IPS-18c (cell line): ENCODE results near the gene GM2A.
"Not testable (repeated sequence)": the region's sequence is repeated elsewhere in the genome, so short reads cannot be mapped to it uniquely, and the experiment has no call there.

Experiments
- H3K4me3 ChIP-seq: 2 replicates; pipeline ENCODE4 v1.7.0; 2013; ENCODE audit warnings: low read depth, mild to moderate bottlenecking, low read length, moderate library complexity; ENCODE audit not compliant: insufficient read depth
- H3K9me3 ChIP-seq: one replicate; pipeline ENCODE4 v1.6.1; 2013; ENCODE audit warnings: mild to moderate bottlenecking, low read length, moderate library complexity; ENCODE audit not compliant: control insufficient read depth, insufficient read depth

GM2A gene

GRCh38 chr5:151223447-151224264, 29.3 kb upstream of the GM2A start, which contains the start of gene CCDC69:
TSS of gene CCDC69 (minus strand) at chr5:151224092. CDS start at chr5:151223970, 122 bp downstream.
- H3K4me3 ChIP-seq = peak within 1 kb of the TSS; percentile 82
- no peaks in the 10 kb centered on the region for H3K9me3 ChIP-seq

GRCh38 chr5:151224372-151224771, 28.6 kb upstream of the GM2A start:
- Histone ChIP-seq H3K9me3 (no peaks in the 10 kb centered on the region), H3K4me3 (no peak overlapping the region)

GRCh38 chr5:151225071-151225470, 27.9 kb upstream of the GM2A start:
- no peak overlapping the region for H3K4me3 ChIP-seq
- no peaks in the 10 kb centered on the region for H3K9me3 ChIP-seq

- H3K4me3 ChIP-seq = no peak overlapping the region
- H3K9me3 ChIP-seq = no peaks in the 10 kb centered on the region
These were observed 27.5 kb upstream of the GM2A start for GRCh38 chr5:151225475-151225874.

- no peak overlapping the region for H3K4me3 ChIP-seq
- no peaks in the 10 kb centered on the region for H3K9me3 ChIP-seq
These were observed 25.0 kb upstream of the GM2A start for GRCh38 chr5:151227918-151228447.

- no peak overlapping the region for H3K4me3 ChIP-seq
- no peaks in the 10 kb centered on the region for H3K9me3 ChIP-seq
These were observed 24.0 kb upstream of the GM2A start for GRCh38 chr5:151228986-151229385.

GRCh38 chr5:151230048-151230680, 22.8 kb upstream of the GM2A start:
- Histone ChIP-seq H3K9me3 (no peaks in the 10 kb centered on the region), H3K4me3 (no peak overlapping the region)

- Histone ChIP-seq H3K4me3 (no peak overlapping the region), H3K9me3 (no peaks in the 10 kb centered on the region)
These were observed 21.6 kb upstream of the GM2A start for GRCh38 chr5:151231359-151231758.

GRCh38 chr5:151233616-151234085, 19.3 kb upstream of the GM2A start:
- Histone ChIP-seq H3K4me3 (no peak overlapping the region), H3K9me3 (no peaks in the 10 kb centered on the region)

- H3K9me3 ChIP-seq = no peaks in the 10 kb centered on the region
- no peak overlapping the region for H3K4me3 ChIP-seq
These were observed 18.3 kb upstream of the GM2A start for GRCh38 chr5:151234476-151235238.

- H3K4me3 ChIP-seq, H3K9me3 ChIP-seq: not testable (repeated sequence)
These were observed 17.8 kb upstream of the GM2A start for GRCh38 chr5:151235239-151235571.

GRCh38 chr5:151236888-151237287, 16.1 kb upstream of the GM2A start:
- Histone ChIP-seq H3K4me3 (no peak overlapping the region), H3K9me3 (no peaks in the 10 kb centered on the region)

GRCh38 chr5:151237685-151238084, 15.3 kb upstream of the GM2A start:
- Histone ChIP-seq H3K9me3 (no peaks in the 10 kb centered on the region), H3K4me3 (no peak overlapping the region)

- Histone ChIP-seq H3K9me3 (no peaks in the 10 kb centered on the region), H3K4me3 (no peak overlapping the region)
These were observed 14.7 kb upstream of the GM2A start for GRCh38 chr5:151238303-151238741.

- H3K4me3 ChIP-seq = no peak overlapping the region
- H3K9me3 ChIP-seq = no peaks in the 10 kb centered on the region
These were observed 13.6 kb upstream of the GM2A start for GRCh38 chr5:151239237-151239861.

GRCh38 chr5:151240268-151240835, 12.6 kb upstream of the GM2A start:
- H3K9me3 ChIP-seq, H3K4me3 ChIP-seq: not testable (repeated sequence)
